GM21423 (cell line): ENCODE measurements around the gene PATJ.
"Not testable (repeated sequence)": the region's sequence is repeated elsewhere in the genome, so short reads cannot be mapped to it uniquely, and the experiment has no call there.

Experiments used
- ATAC-seq: cut with Tn5 transposase; IDR thresholded peaks from one replicate; pipeline ENCODE4 v1.9.1; 2021; ENCODE audit warnings: mild to moderate bottlenecking, moderate library complexity; ENCODE audit not compliant: unreplicated experiment

The PATJ gene

GRCh38 chr1:61816191-61816590 lies 73.9 kb downstream of the PATJ start:
- no peak for ATAC-seq

GRCh38 chr1:61818992-61819391 lies 76.7 kb downstream of the PATJ start:
- ATAC-seq: no peak

- no peak for ATAC-seq
Observed at GRCh38 chr1:61819421-61819820, 77.1 kb downstream of the PATJ start.

DNA sequence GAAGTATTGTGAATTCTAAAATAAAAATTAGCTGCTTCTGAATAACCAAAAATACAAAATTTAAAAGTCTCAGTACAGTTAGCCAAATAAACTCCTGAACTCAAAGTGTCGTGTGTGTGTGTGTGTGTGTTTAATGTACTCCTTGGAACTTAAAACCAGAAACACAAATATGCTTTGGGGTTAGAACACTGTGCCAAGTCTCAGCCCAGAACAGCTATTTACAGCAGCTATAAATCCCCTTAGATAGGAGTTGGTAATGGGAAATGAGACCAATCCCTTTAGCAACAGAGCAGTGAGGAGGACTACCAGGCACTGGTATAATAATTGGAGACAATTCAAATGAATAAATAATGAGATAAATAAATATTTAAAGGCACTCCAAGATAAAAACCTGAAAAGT lies 83.1 kb downstream of the PATJ start:
- ATAC-seq: no peak

DNA sequence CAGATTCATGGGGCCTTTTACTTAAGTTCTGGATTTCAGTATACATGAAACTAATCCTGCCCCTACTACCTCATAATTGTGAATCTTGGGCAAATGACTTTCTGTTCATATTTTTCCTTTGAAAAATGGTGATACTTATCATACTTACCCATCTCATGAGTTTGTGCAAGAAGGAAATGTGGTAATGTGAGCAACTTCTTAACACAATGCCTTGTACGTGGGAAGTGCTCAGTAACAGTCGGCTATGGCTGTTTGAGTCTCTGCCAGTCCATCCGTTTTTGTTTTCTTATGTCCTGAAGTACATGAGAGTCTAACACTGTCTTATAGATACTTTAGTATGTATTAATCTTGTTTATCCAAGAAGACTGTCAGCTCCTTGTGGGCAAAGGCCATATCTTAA lies 86.5 kb downstream of the PATJ start:
- no peak for ATAC-seq

DNA sequence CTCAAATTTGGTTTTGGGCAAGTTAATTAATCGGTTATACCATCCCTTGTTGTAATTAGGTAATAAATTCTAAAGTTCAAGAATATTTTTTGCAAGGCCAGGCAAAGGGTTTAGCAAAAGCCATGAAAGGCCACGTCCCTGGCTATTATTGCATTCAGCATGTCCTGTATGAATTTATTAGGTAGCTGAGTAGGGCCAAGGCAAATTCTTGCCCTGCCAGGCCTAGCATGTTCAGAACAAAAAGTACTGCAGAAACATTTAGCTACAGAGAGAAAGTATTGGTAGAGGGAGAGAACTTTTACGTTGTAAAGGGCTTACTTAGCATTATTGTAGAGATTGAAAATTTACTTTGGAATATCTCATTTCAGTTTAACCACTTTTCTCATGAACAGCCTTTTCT lies 94.4 kb downstream of the PATJ start:
- no peak for ATAC-seq

DNA sequence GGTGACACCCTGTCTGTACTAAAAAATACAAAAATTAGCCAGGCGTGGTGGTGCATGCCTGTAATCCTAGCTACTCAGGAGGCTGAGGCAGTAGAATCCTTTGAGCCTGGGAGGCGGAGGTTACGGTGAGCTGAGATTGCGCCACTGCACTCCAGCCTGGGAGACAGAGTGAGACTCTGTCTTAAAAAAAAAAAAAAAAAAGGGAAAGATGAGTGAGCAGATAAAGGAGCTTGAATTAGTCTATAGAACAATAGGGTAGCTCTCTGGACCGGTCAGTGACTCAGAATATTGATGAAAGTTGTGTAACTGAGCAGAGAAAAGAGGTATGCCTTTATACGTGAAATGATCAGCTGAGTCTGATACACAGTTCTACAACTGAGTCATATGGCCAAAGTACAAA lies 95.3 kb downstream of the PATJ start:
- ATAC-seq: not testable (repeated sequence)

DNA sequence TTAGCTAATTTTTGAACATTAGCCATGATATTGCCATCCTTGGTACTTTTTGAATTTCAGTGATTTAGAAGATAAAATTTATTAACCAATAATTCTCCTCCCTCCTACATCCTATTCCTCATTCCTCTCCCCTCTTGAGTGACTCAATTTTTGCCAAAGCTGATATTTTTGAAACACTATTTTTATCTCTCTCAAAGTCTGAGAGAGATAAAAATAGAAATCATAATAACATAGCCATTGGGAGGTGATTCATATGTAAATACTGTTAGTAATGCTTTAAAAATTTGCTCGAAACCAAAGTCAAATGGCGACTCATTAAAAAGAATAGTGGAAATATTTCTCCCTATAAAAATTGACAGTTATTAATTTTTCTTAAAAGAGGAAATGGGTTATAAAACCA lies 97.4 kb downstream of the PATJ start:
- no peak for ATAC-seq

GRCh38 chr1:61842036-61842435 lies 99.8 kb downstream of the PATJ start:
- ATAC-seq: no peak

- no peak for ATAC-seq
Observed at GRCh38 chr1:61842863-61843514, 100.7 kb downstream of the PATJ start.

GRCh38 chr1:61844006-61844405 lies 101.7 kb downstream of the PATJ start:
- no peak for ATAC-seq

DNA sequence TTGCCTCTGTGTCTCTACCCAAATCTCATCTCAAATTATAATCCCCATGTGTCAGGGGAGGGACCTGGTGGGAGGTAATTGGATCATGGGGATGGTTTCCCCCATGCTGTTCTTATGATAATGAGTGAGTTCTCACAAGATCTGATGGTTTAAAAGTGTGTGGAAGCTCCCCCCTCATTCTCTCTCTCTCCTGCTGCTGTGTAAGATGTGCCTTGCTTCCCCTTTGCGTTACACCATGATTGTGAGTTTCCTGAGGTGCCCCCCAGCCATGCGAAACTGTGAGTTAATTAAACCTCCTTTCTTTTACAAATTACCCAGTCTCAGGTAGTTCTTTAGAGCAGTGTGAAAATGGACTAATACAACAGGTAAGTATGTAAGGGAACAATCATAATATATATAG lies 102.4 kb downstream of the PATJ start:
- ATAC-seq: not testable (repeated sequence)

DNA sequence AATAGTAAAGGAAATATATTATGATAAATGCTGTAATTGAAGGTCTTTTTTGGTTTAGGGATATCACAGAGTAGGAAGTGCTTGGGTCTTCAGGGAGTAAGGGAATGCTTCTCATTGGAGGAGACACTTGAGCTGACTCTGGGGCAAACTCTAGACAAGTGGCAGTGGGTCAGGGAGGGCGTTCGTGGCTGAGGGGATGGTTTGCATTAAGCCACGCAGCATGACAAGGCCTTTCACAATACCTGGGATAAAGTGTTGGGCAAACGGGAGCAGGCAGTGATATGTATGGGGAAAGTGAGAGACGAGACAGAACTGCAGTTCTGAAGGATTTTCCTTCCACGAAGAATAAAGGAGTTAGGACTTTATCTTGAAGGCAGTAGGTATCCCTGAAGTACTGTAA lies 109.0 kb downstream of the PATJ start:
- no peak for ATAC-seq

- no peak for ATAC-seq
Observed at GRCh38 chr1:61851849-61852669, 109.8 kb downstream of the PATJ start.

DNA sequence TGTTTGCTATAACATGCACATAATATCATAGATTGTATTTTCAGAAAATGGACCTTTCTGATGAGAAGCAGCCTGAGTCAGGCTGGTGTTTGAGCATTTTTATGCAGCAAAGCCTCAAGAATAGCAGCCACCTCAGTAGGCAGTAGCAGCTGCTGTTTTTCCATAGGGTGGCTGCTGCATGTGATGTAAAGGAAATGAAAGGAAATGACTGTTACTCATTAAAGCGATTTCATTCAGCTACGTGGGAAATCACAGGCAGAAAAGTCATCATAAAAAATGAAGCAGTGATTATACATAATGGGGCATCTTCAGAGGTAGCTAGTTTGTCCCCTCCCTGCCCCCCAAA lies 110.4 kb downstream of the PATJ start:
- ATAC-seq: no peak

DNA sequence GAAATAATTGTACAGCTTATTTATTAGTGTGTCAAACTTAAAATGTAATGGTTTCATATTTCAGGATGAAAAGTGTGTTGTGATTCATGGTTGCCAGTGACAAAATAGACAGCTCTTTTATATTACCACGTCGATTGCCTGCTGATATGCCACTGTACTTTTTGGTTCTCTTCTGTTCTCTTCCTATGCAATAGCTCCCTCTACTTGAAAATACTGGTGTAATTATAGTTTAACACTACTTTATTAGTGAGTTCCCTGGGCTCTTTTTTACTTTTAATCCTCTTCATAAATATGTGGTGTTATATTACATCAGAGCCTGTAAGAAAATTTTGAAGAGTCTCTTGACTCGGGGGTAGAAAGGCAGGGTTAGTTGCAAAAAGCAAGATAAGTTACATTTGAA lies 111.3 kb downstream of the PATJ start:
- no peak for ATAC-seq

- ATAC-seq: no peak
Observed at GRCh38 chr1:61864489-61864888, 122.2 kb downstream of the PATJ start.

DNA sequence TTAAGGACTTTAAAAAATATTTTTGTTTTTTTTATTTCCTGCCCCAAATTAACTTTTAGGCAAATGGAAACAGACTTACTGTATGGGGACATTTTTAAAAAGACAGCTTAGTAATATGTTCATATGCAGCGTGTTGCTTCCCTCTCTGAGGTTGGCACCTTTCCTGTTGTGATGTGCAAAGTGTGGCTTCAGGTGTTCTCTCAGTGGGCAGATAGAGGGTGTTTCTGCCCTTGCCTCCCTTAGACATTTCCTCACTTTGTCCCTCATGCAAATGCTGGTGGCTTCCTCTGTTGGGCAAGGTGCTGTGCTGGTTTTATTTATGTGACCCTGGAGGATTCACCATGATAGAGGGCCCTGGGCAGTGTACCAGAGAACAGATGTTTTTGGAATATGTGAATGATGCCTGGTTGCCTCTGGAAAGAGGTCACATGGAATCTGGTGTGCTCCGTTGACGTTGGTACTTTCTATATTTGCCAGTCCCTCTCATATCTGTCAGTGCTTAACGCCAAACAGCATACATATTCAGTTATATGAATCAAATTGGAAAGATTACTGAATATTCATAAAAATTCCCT lies 123.5 kb downstream of the PATJ start:
- no peak for ATAC-seq

GRCh38 chr1:61869691-61870109 lies 127.4 kb downstream of the PATJ start:
- ATAC-seq: no peak

- no peak for ATAC-seq
Observed at GRCh38 chr1:61872206-61872605, 129.9 kb downstream of the PATJ start.

GRCh38 chr1:61873581-61873980 lies 131.3 kb downstream of the PATJ start:
- ATAC-seq: no peak

DNA sequence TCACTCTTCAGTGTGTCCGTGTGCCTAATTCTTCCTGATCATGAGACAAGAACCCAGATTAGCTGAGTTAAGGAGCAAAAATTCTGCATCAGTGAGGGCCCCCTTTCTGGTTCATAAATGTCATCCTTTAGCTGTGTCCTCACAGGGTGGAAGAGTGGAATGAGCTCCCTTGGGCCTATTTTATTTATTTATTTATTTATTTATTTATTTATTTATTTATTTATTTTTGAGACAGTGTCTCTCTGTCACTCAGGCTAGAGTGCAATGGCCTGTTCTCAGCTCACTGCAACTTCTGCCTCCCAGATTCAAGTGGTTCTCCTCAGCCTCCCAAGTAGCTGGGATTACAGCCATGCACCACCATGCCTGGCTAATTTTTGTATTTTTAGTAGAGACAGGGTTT lies 131.7 kb downstream of the PATJ start:
- ATAC-seq: no peak
